ENCODE results near the gene NMRK1.

DNA sequence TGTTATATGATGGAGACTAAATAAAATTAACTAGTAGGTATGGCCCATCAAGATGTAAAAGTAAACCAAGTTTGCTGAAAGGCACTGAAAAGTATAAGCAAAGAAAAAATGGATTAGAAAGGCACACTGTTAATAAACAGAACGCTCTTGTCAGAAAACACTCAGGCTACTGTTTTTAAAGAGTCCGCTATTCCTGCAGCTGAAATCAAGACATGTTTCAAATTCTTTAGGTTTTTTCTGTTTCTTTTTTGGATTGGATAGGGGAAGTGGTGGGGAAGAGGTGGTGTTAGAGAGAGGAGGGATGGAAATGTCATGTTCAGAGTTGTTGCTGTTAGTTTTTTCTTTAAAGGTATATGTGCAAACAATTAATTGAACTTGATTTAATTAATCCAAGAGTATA is 17.9 kb upstream of the NMRK1 start:
- TF ChIP-seq POLR2AphosphoS5 (IDR thresholded peaks at IDR 0.05) (no peak), CTCF (IDR thresholded peaks at IDR 0.05 in 8 of 11, conservative IDR thresholded peaks at IDR 0.05 in 3 of 11) (no peak), POLR2A (IDR thresholded peaks at IDR 0.05) (no peak)

All from spleen (tissue), 7 donors.